CD1c-positive myeloid dendritic cell (primary cell): Measurements from ENCODE around the gene PHACTR3.
A peak's percentile ranks its signal among the peaks of the same experiment; 100 is the strongest.
"Not testable (repeated sequence)": the region's sequence is repeated elsewhere in the genome, so short reads cannot be mapped to it uniquely, and the experiment has no call there.

Experiments used
- DNase-seq: peaks from one replicate; pipeline ENCODE4 v3.0.0-alpha.2; 2016; ENCODE audit errors: extremely low spot score

PHACTR3 gene

DNA sequence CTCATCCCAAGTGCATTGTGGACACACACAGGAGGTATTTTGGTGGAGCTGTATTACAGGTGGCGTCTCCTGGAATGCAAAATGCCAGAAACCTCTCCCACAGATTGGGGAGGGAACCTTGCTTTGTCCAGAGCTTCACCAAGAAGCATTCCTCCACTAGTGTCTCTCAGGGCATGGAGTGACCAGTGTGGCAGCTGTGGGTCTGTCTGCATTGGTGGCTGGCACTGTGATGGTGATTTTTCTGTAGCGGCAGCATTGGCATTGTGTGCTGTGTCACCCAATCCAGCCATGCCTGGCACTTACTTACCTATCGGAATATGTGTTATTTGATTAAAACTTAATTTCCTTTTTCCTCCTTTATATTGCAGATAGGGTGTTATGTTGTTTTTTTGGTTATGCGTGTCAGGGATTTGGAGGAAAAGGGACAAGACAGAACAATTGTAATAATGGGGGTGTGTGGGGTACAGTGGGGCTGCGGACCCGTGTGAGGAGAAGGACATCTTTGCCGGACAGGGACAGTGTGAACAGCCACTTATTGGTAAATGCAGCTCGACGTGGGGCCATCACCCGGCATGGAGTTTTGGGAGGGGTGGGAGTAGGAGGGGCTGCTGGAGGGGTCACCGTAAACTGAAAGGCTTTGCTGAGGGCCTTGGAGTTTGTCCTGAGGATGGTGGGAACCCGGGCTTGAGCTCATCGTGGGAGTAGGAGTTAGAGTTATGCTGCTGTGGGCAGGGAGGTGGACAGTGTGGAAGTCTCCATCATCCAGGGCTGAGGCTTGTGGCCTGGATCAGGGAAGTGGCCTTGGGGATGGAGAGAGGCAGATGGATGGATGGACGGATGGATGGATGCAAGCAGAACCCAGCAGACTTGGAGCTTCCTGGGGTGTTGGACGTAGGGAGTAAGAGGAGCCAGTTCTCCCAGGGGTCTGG, 224.0 kb downstream of the PHACTR3 start:
- no peak for DNase-seq

- DNase-seq: no peak
These were observed 224.9 kb downstream of the PHACTR3 start for GRCh38 chr20:59829054-59829785.

DNA sequence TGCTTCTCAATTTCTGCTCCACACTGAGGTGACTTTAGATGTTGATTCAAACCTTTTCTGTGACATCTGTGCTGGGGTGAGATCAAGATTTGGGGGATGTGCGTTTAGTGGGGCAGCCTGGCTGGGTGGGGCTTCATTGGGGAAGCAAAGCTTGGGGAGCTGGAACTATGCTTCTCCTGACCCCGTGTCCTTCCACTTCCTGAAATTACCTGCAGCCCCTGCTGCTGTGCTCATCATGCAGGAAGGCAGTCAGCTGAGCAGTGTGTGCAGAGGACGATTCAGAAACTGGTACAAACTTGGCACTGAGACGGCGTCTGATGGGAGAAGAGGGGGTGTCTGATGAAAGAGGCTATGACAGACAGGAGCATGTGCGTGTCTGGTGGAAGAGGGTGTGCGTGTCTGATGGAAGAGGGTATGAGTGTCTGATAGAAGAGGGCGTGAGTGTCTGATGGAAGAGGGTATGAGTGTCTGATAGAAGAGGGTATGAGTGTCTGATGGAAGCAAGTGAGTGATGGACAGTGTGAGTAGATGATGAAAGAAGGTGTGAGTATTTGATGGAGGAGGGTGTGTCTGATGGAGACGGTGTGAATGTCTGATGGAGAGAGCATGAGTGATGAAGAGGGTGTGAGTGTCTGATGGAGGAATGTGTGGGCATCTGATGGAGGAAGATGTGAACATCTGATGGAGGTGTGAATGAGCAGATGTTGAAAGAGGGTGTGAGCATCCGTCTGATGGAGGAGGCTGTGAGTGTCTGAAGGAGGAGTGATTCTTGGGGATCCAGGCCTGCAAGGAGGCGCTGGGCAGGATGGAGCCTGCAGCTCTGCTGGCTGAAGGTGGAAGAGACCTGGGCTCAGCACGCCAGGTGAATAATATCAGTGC, 225.7 kb downstream of the PHACTR3 start:
- DNase-seq: no peak

GRCh38 chr20:59830665-59831023, 226.3 kb downstream of the PHACTR3 start:
- DNase-seq: no peak

DNA sequence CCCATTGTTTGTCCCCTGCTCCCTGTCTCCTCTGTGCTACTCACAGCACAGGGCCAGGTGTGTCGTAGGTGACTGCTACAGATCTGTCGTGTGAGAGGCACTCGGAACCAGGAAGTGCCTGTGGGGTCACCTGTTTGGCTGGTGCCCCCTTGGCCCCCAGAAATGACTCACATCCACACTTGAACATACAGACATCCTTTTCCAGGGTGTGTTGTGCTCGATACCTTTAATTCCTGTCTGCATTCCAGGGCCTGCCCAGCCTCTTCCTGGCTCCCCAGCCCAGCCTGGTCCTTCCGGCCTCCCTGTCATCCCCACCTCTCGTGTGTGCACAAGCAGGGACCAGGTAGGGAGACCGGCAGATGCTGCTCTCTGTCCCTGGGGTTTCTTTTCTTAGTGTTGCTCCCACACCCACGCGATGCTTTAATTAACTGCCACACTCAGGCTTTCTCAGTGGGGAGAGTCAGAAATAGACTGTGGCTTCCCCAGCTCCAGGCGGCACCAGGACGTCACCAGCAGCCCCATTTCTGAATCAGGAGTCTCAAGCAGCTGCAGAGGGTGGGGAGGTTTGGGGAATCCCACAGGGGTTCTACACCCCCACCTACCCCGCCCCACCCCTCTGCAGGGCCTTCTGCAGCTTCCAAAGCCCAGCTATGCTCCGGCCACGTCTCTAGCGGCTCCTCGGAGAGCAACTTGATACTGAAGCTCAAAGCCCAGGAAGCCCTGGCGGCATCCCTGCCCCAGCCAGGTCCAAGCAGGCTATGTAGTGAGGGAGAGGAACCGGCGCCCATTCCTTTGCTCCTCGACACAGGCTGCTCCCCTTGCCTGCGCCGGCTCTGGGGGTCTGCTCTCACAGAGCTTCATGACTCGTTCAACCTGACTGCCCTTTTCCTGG, 226.9 kb downstream of the PHACTR3 start:
- no peak for DNase-seq

DNA sequence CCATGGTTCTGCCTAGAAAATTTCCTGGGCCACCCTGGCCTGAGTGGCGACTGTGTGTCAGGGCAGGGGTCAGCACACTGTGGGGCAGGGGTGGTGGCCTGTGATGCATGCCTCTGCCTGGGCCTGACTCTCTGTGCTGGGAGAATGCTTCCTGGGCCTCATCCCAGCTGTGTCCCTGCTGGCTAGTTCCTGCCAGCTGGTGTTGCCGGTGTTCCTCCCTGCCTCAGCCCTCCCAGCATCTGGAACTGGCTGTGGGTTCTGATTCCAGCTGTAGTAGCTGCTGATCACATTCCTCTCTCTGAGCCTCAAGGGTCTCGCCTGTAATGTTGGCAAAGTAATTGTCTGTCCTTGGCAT, 227.6 kb downstream of the PHACTR3 start:
- no peak for DNase-seq

DNA sequence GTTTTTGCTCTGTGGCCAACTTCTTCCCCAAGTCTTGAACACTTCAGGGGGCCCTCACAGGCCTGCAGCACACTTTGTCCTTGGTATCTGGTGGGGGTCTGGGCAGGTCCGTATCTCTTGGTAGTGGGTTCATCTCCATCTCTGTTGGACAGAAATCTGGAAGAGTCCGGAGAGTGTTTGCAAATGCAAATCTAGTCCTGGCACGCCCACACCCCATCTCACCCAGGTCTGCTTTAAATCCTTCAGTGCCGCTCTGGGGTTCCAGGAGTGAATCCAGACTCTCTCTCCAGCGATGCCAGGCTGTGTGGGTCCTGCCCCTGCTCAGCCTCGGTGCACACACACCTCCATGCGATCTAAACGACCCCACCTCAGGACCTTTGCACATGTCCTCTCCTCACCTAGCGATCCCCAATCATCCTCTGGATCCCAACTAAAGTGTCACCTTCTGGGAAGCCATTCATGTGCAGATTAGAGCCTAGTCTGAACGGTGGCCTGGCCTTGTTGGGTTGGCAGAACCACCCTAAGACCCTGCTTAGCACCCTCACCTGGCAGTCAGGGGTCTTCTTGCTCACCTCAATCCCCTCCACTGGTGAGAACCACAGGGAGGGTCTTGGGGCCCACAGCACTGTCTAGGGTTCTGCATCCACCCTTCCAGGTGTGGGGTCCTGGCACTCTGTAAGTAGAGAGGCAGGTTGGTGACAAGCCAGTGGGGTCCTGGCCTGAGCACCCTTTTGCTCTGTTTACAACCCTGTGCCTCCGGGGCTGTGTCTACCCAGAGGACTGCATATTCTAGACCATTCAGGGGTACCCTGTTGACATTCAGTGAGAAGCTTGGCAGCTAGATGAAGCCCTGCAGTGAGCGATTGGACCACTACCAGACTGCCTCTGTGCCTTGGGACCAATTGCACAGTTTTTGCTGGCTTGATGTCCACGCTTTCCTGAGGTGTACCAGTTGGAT, 228.3 kb downstream of the PHACTR3 start:
- no peak for DNase-seq

DNA sequence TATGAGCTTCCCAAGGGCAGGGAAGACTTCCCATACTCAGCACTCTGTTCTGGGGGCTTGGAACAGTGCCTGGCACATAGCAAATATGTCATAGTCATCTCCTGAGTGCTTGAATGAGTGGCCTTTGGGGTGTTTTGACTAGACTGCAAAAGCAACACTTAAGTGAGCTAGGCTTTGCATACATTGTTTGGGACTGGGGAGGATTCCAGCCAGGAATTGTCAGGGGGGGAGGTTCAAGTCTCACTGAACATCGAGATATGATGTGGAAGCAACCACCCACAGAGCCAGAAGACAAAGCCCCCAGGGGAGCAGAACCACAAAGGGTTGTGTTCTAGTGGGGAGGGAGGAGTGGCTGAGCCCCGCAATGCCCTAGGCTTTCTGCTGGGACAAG, 230.7 kb downstream of the PHACTR3 start:
- no peak for DNase-seq

DNA sequence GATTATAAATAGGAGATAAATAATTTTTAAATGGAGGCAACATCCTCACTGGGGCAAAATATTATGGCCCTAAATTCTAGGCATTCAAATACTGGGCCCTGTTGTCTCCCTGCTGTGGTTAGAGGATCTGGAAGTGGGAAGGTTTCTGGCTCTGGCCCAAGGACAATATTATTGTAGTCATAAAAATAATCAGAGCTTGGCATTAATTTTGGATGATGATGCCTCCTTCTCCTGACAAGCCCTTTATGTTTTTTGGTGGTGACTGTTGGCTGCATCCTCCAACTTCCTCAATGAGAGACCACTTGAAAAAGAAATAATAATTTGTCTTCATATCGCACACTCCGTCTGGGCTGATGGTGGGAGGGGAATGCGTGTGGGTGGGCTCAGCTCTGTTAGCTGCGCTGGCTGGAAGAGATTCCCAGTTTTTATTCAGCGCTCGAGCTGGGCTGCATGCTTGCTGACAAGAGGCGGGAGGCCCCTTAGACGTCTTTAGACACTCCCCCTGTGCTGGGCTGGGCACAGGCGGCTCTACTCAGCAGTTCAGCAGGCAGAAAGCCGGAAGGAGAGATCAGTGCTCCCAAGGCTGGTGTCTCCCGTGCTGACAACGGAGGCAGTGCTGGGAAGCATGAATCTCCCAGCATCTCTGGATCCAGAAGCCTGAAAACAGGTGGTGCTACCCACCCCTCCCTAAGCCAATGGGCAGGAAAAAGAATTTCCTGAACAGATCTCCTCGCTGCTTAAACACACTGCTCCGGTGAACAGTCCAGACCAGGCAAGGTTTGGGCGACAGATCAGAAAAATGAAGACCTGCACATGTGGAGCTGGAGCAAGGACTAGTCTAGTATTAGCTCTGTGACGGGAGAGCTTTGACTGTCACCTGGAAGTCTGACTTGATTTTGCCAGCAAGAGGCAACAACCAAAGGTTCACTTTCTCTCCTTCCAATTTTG, 231.4 kb downstream of the PHACTR3 start:
- DNase-seq: no peak

GRCh38 chr20:59836767-59837166, 232.4 kb downstream of the PHACTR3 start:
- no peak for DNase-seq

- DNase-seq: no peak
These were observed 233.5 kb downstream of the PHACTR3 start for GRCh38 chr20:59837623-59838394.

GRCh38 chr20:59839400-59839799, 235.1 kb downstream of the PHACTR3 start:
- no peak for DNase-seq

DNA sequence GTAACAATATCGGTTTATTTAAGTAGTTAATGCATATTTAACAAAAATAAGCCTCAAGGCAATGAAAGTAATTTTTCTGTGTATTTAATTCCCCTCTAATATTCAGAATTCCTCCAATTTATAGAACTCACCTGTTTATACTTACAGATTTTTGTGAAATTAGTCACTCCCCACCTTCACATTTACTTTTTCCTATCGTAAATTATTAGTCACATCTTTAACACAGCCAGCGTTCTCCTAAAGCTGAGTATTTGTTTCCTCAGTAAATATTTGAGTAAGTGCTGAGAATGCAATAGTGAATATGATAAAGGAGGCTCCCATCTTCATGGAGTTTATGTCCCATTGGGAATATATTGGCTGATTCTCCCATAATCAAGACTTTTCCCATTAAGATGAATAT, 241.1 kb downstream of the PHACTR3 start:
- DNase-seq: no peak

DNA sequence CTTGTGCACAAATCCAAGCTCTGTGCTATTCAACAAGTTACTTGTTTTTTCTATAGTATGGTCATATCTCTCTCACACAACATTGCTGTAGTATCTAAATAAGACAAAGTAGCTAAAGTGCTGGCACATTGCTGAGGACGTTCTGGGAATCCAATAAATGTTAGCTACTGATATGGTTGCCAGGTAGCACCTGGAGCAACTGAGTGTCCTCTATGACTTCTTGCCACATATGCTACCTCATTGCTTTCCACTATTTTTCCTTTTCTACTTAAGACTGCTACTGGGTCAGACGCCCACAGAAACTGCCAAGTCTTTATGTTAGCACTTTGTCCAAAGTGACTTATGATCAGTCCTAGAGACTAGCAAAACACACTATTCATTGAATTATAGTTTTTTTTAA, 243.8 kb downstream of the PHACTR3 start:
- DNase-seq: no peak

DNA sequence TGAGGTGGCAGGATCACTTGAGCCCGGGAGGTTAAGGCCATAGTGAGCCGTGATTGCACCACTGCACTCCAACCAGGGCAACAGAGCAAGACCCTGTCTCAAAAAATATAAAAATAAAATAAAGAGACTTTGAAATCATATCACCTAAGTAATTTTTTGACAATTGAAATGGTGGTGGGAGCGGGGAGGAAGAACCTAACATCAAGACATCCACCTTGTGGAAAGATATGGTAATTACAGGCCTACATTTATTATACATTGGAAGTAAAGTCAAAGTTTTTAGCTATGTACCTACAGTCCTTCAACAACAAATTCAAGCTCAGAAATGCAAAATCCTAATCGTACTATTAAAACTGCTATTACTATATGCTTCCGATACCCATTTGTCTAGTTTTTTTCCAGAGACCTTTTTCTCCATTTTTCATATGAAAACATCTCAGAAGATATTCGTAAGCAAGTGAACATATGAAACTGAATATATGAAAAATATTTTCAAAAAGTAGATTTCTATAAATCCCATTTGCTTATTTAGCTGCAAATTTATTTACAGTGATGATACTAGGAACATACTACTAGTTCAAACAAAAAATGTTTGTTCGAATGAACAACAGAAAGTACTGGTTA, 245.8 kb downstream of the PHACTR3 start:
- DNase-seq: peak; percentile 36

GRCh38 chr20:59856526-59856925, 252.2 kb downstream of the PHACTR3 start:
- DNase-seq: not testable (repeated sequence)

DNA sequence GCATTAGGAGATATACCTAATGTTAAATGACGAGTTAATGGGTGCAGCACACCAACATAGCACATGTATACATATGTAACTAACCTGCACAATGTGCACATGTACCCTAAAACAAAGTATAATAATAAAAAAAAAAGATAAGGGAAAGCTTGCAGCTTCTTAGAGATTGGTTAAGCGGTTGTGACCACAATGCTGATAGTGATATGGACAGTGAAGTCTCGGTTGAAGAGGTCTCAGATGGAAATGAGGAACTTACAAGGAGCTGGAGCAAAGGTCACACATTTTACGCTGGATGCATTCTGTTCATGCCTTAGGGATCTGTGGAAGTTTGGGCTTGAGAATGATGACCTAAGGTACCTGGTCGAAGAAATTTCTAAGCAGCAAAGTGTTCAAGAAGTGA, 252.6 kb downstream of the PHACTR3 start:
- DNase-seq: not testable (repeated sequence)

DNA sequence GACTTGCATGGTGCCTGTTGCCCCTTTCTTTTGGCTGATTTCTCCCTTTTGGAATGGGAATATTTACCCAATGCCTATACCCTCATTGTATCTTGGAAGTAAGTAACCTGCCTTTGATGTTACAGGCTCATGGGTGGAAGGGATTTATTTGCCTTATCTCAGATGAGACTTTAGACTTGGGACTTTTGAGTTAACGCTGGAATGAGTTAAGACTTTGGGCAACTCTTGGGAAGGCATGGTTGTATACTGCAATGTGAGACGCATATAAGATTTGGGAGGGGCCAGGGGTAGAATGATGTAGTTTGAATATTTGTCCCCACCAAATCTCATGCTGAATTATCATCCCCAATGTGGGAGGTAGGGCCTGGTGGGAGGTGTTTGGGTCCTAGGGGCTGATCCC, 253.6 kb downstream of the PHACTR3 start:
- no peak for DNase-seq
